Ovary (tissue), 9 donors: ENCODE results near the gene AP5M1. TPM values are rescaled to one million over a fixed set of nuclear protein-coding genes. Genes with fewer than 3 reads are reported as not detected.

ENCODE experiments used
- DNase-seq, 5 donors: peaks; one replicate each; pipeline ENCODE4 v3.0.0-alpha.2; 2019 to 2020
- H3K27ac ChIP-seq, 2 donors: fragments of 200-600 bp; one replicate each; pipeline versions ENCODE4 v1.5.1 to v1.8.0; 2019 to 2022
- H3K27me3 ChIP-seq: fragments of 200-600 bp; one replicate; pipeline ENCODE4 v1.8.0; 2022
- H3K36me3 ChIP-seq: fragments of 200-600 bp; sonication (generic); one replicate; pipeline ENCODE4 v1.5.1; 2019
- H3K4me1 ChIP-seq: one replicate; pipeline ENCODE4 v1.8.1; 2013; ENCODE audit warnings: mild to moderate bottlenecking, moderate library complexity; ENCODE audit not compliant: insufficient read depth
- H3K4me3 ChIP-seq: fragments of 200-600 bp; sonication (generic); one replicate; pipeline ENCODE4 v1.5.1; 2017
- H3K9me3 ChIP-seq, 2 donors: fragments of 200-600 bp in 1 of 2; sonication (generic) in 1 of 2; one replicate each; pipeline versions ENCODE4 v1.5.1 to v1.8.1; 2013 to 2019; ENCODE audit warnings: mild to moderate bottlenecking in 1 of 2, moderate library complexity in 1 of 2
- CTCF ChIP-seq, 3 donors: fragments of 450-650 bp in 2 of 3; fragments of 200-600 bp in 1 of 3; IDR thresholded peaks; one replicate each; pipeline versions ENCODE4 v1.5.1 to v1.8.0; 2016 to 2022; ENCODE audit warnings: antibody characterized with exemption in 3 of 3, mild to moderate bottlenecking in 1 of 3
- EP300 ChIP-seq: sonication (generic); formaldehyde crosslinking; IDR thresholded peaks from one replicate; pipeline ENCODE4 v1.6.1; 2017; ENCODE audit warnings: antibody characterized with exemption
- POLR2A ChIP-seq: fragments of 450-650 bp; IDR thresholded peaks from one replicate; pipeline ENCODE4 v1.6.1; 2017; ENCODE audit warnings: antibody characterized with exemption, mild to moderate bottlenecking, moderate library complexity
- WGBS, 3 donors: extraction: QIAGEN DNeasy Blood & Tissue Kit in 1 of 3; methylation state at CpG; one replicate each; pipeline versions ENCODE4 v1.1.5 to v1.1.7; 2013 to 2017; 5-methylcytosine and 5-hydroxymethylcytosine counted together
- intact Hi-C, 4 donors: fragments of 100-400 bp; cut with DNase I; formaldehyde crosslinking; loops; one replicate each; pipeline versions ENCODE4 v1.11.0 to v1.15.1; 2022 to 2023
- polyA plus RNA-seq, 2 donors: library from polyadenylated mRNA; stranded (reverse); fragments of 200-250 nt in 1 of 2; fragments of 350-450 nt in 1 of 2; fragmentation: Illumina TruSeq in 1 of 2; extraction: RNeasy Lipid Tissue Mini Kit (QIAGEN cat#74804) in 1 of 2; gene quantifications; one replicate each; pipeline ENCODE4 v1.2.3, GENCODE V29; 2013 to 2014
- total RNA-seq, 7 donors: library from RNA; depleted of rRNA in 2 of 7; stranded (reverse); fragments of >200 nt in 2 of 7; fragmentation: NEBNext Ultra II Directional in 3 of 7; extraction: Animal tissue kit (Norgen Biotek cat#: 25700) in 3 of 7; gene quantifications; one replicate each; pipeline versions ENCODE4 v1.1.0 to v1.2.4, GENCODE V29; 2016 to 2023
- donor health status: DM: no; HTN: no; CAD: no; lungs with moderate emphysema.
- donor health status: DM: no; HTN: no; CAD: no.
- donor health status: Bipolar disorder and iron deficiency.
- donor health status: DM: yes; HTN: yes; CAD: no.
- donor health status: DM: no; HTN: no; CAD: no.
- donor health status: DM: yes; HTN: yes; CAD: no.

AP5M1 gene
- total and polyA plus RNA-seq, 9 donors = 7.3 to 31.0 (median 22.1) TPM

GRCh38 chr14:57277062-57277461 lies 8.3 kb downstream of the AP5M1 start:
- no peaks in the 10 kb centered on the region for H3K36me3 ChIP-seq
- intact Hi-C loops = no loop called here
- WGBS, 3 donors = 95 to 98% (median 97%) methylated on average over 3 of the region's 3 CpGs
- no peaks in the 10 kb centered on the region for H3K9me3 ChIP-seq
- H3K4me3 ChIP-seq = no peak overlapping the region
- H3K27me3 ChIP-seq = no peaks in the 10 kb centered on the region
- H3K27ac ChIP-seq = no peak overlapping the region
- no peaks in the 10 kb centered on the region for H3K4me1 ChIP-seq
- TF ChIP-seq POLR2A = no peak
- TF ChIP-seq EP300 = no peak
- TF ChIP-seq CTCF (IDR thresholded peaks at IDR 0.05) = no peak
- DNase-seq = no peak

- no peak overlapping the region for H3K27ac ChIP-seq
- DNase-seq = no peak
- WGBS, 3 donors = 86 to 88% (median 87%) methylated on average over 2 of the region's 2 CpGs
- intact Hi-C loops = no loop called here
- no peak overlapping the region for H3K4me3 ChIP-seq
- no peaks in the 10 kb centered on the region for H3K27me3 ChIP-seq
- no peaks in the 10 kb centered on the region for H3K36me3 ChIP-seq
- no peaks in the 10 kb centered on the region for H3K4me1 ChIP-seq
- H3K9me3 ChIP-seq = no peaks in the 10 kb centered on the region
- no peak for TF ChIP-seq EP300
- TF ChIP-seq CTCF (IDR thresholded peaks at IDR 0.05) = no peak
- TF ChIP-seq POLR2A = no peak
These were observed 19.0 kb downstream of the AP5M1 start for GRCh38 chr14:57287745-57288144.

- H3K4me1 ChIP-seq = no peaks in the 10 kb centered on the region
- H3K4me3 ChIP-seq = no peak overlapping the region
- DNase-seq = no peak
- TF ChIP-seq POLR2A = no peak
- no peak for TF ChIP-seq CTCF (IDR thresholded peaks at IDR 0.05)
- TF ChIP-seq EP300 = no peak
- H3K27me3 ChIP-seq = no peaks in the 10 kb centered on the region
- H3K27ac ChIP-seq = no peak overlapping the region
- no peaks in the 10 kb centered on the region for H3K36me3 ChIP-seq
- no peaks in the 10 kb centered on the region for H3K9me3 ChIP-seq
- WGBS, 3 donors = 82 to 90% (median 82%) methylated on average over 5 of the region's 5 CpGs
- intact Hi-C loops = no loop called here
These were observed 22.0 kb downstream of the AP5M1 start for GRCh38 chr14:57290751-57291150.

- WGBS, 3 donors = 55 to 62% (median 62%) methylated on average over 6 of the region's 6 CpGs
- no peak for TF ChIP-seq EP300
- no peak for TF ChIP-seq CTCF (IDR thresholded peaks at IDR 0.05)
- TF ChIP-seq POLR2A = no peak
These were observed 23.2 kb downstream of the AP5M1 start for GRCh38 chr14:57291692-57292647.

More at GRCh38 chr14:57291692-57292647, 23.2 kb downstream of the AP5M1 start:
- intact Hi-C loops = no loop called here
- Histone ChIP-seq H3K27me3 (no peaks in the 10 kb centered on the region), H3K9me3 (no peaks in the 10 kb centered on the region), H3K4me1 (no peaks in the 10 kb centered on the region), H3K27ac (no peak overlapping the region), H3K36me3 (no peaks in the 10 kb centered on the region), H3K4me3 (no peak overlapping the region)
- DNase-seq = no peak
